GM21447 (cell line): ENCODE measurements around the gene ADGRG3.

Experiments used
- ATAC-seq: cut with Tn5 transposase; IDR thresholded peaks from one replicate; pipeline ENCODE4 v1.9.1; 2021; ENCODE audit not compliant: unreplicated experiment

Gene ADGRG3

GRCh38 chr16:57679016-57679415 lies 10.9 kb downstream of the ADGRG3 start:
- no peak for ATAC-seq

GRCh38 chr16:57679767-57680482 lies 11.8 kb downstream of the ADGRG3 start:
- no peak for ATAC-seq

- no peak for ATAC-seq
Measured at GRCh38 chr16:57680842-57681375, 12.8 kb downstream of the ADGRG3 start.

- no peak for ATAC-seq
Measured at GRCh38 chr16:57681950-57682728, 14.0 kb downstream of the ADGRG3 start.

GRCh38 chr16:57682809-57683635 lies 14.9 kb downstream of the ADGRG3 start:
- ATAC-seq = no peak

GRCh38 chr16:57683636-57684545 lies 15.8 kb downstream of the ADGRG3 start:
- ATAC-seq = no peak

GRCh38 chr16:57684626-57685358 lies 16.7 kb downstream of the ADGRG3 start:
- no peak for ATAC-seq

- ATAC-seq = no peak
Measured at GRCh38 chr16:57685633-57686032, 17.5 kb downstream of the ADGRG3 start.

GRCh38 chr16:57686577-57686976 lies 18.5 kb downstream of the ADGRG3 start:
- no peak for ATAC-seq

GRCh38 chr16:57687363-57687929 lies 19.3 kb downstream of the ADGRG3 start:
- no peak for ATAC-seq

- no peak for ATAC-seq
Measured at GRCh38 chr16:57688487-57688986, 20.4 kb downstream of the ADGRG3 start.

- ATAC-seq = no peak
Measured at GRCh38 chr16:57688987-57689761, 21.1 kb downstream of the ADGRG3 start.

- peak; percentile 78 for ATAC-seq
Measured at GRCh38 chr16:57689762-57690558, 21.9 kb downstream of the ADGRG3 start.

GRCh38 chr16:57690782-57691471 lies 22.8 kb downstream of the ADGRG3 start:
- no peak for ATAC-seq

GRCh38 chr16:57692636-57693035 lies 24.5 kb downstream of the ADGRG3 start:
- no peak for ATAC-seq

- no peak for ATAC-seq
Measured at GRCh38 chr16:57693550-57693949, 25.4 kb downstream of the ADGRG3 start.

- ATAC-seq = no peak
Measured at GRCh38 chr16:57694231-57694724, 26.2 kb downstream of the ADGRG3 start.
